Stimulated activated CD4-positive, alpha-beta T cell treated with anti-CD3 and anti-CD28 coated beads, Interleukin-12 subunit alpha, Interleukin-12 subunit beta, amount 100 ng/mL, for 24 hours (primary cell): ENCODE results near the gene IL17REL.

Source experiments
- DNase-seq, 2 experiments: peaks; one replicate each; pipeline ENCODE4 v3.0.0-alpha.2; 2020; ENCODE audit warnings: low read depth in 2 of 2

IL17REL gene

GRCh38 chr22:50022171-50022819 lies 9.7 kb upstream of the IL17REL start:
- no peak for DNase-seq

- DNase-seq, result no peak
These were observed 8.0 kb upstream of the IL17REL start for GRCh38 chr22:50020606-50021005.

GRCh38 chr22:50019316-50019715 lies 6.8 kb upstream of the IL17REL start:
- DNase-seq, result no peak

- DNase-seq, result no peak
These were observed 6.2 kb upstream of the IL17REL start for GRCh38 chr22:50018608-50019285.

- DNase-seq, result no peak
These were observed 5.2 kb upstream of the IL17REL start for GRCh38 chr22:50017701-50018224.

- peak; percentile 56 to 80 for DNase-seq
These were observed 4.6 kb upstream of the IL17REL start for GRCh38 chr22:50016988-50017700.

GRCh38 chr22:50016308-50016987 lies 3.9 kb upstream of the IL17REL start:
- no peak for DNase-seq

- DNase-seq, result no peak
These were observed 3.1 kb upstream of the IL17REL start for GRCh38 chr22:50015451-50016307.

- DNase-seq, result no peak
These were observed 2.3 kb upstream of the IL17REL start for GRCh38 chr22:50014655-50015401.

GRCh38 chr22:50014053-50014501 lies 1.5 kb upstream of the IL17REL start:
- no peak for DNase-seq

GRCh38 chr22:50011447-50012210 lies 936 bp downstream of the IL17REL start:
- DNase-seq, result no peak

- no peak for DNase-seq
These were observed 1.7 kb downstream of the IL17REL start for GRCh38 chr22:50010676-50011446.

GRCh38 chr22:50009765-50010675 lies 2.5 kb downstream of the IL17REL start:
- no peak for DNase-seq

- DNase-seq, result no peak
These were observed 3.3 kb downstream of the IL17REL start for GRCh38 chr22:50009251-50009650.

GRCh38 chr22:50008151-50009040 lies 4.2 kb downstream of the IL17REL start:
- no peak for DNase-seq

- DNase-seq, result no peak
These were observed 5.5 kb downstream of the IL17REL start for GRCh38 chr22:50007057-50007511.

- no peak for DNase-seq
These were observed 7.6 kb downstream of the IL17REL start for GRCh38 chr22:50004918-50005317.
